Measurements from ENCODE around the gene MOV10.
A peak's percentile ranks its signal among the peaks of the same experiment; 100 is the strongest.

MOV10 gene

DNA sequence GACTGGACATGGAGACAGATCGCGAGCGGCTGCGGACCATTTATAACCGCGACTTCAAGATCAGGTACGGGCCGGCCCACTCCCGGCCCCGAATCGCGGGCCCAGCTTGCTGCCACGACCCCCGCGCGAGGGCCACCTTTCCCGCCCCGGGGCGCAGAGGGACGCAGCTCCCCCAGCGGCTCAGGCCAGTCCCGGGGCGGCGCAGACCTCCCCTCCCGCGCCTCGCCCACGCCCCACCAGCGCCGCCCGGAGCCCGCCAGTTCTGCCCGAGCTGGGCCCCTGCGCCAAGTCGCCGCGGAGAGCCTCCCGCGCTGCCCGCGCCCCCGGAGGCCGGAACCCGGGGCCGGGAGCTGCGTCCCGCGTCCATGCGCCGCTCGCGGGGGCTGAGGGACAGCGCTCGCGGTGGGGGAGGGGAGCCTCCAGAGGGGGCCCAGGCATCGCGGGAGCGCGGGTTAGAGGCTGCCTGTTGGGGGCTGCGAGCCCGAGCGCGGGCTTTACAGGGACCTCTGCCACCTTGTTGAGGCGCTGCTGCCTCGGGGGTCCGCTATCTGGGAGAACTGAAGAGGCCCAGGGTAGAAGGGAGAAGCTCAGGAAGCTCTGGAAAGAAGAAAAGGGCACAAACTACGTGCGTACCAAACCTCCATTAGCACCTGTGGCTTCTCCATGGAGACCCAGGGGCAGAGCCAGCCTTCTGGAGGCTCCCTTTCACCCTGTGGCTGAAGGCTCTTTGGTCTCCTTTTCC, 698 bp downstream of the MOV10 start:
- DNase-seq (ENCODE audit: low read depth in 2 of 2) = peak in 1 of 2 donors; percentile 10

DNA sequence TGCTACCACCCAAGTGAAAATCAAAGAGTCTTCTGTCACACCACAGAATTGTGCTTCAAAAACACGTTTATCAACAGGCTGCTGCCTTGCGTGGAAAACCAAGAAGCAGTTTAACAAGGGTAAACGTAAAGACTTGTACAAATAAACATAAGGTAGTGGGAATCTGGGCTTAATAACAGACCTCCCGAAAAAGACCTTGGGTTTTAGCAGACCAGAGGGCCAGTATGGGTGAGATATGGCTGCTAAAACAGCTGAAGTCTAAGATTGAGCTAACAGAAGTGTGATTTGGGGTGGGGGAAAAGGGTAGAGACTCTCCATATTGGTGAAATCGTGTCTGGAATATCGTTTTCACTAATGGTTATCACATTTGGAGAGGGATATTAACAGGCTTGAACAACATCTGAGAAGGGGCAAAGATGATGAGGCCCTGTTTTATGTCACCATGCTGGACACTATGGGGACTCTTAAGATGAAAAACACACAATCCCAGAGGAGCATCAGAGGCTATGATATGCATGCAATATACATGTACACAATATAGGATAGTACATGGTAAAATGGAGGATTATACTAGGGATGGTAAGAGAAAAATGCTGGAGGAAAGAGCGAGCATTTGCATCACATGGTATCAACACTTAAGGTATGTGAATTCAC, 1.4 kb downstream of the MOV10 start:
- DNase-seq (ENCODE audit: low read depth in 2 of 2) = no peak

DNA sequence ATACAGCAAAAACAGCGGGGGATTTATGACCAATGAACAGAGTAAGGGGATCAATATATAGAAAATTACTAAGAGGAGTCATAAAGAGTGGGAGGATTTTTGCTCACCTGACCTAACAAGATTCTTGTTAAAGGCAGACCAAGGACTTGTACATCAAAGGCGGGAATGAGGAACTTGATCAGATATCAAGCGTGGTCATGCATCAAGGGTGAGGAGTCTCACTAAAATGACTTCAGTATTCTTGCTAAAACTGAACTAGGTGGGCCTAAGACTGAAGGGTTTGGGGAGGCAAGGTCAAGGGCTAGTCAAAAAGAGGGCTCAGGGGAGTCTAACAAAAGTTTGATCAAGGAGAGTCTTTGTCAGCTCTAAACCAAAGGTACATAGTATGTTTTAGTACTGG, 2.1 kb downstream of the MOV10 start:
- DNase-seq (ENCODE audit: low read depth in 2 of 2) = no peak

DNA sequence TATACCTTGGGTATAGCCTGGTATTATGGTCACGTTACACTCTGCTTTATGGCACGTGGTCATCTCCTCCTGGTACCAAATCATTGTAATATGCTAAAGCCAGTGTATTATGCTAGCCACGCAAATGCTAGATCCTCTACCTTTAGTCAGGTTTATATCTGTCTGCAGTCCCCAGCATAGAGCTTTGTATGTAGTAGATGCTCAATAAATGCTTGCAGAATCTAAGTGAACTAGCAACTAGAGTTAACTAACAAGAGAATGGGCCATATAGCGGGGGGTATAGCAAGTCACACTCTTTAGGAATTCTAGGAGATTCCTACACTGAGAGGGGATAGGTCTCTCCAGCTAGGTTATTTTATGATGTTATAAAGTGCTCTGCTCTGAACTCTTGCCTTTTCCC, 3.0 kb downstream of the MOV10 start:
- DNase-seq (ENCODE audit: low read depth in 2 of 2) = no peak

DNA sequence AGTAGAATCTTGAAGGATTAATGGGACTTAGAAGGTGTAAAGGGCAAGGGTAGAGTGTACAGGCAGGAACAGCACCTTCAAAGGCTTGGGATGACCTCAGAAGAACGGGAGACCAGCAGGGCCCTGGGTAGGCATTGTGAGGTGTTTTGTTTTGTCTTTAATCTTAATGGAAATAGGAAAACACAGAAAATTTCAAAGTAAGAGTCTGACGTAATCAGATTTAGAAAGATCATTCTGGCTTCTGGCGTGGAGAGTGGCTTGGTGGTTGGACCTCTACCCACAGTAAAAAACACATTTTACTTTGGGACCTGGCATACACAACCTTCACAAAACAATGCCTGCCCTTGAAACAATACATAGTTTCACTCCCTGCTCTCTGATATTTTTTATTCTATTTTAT, 4.1 kb downstream of the MOV10 start:
- DNase-seq (ENCODE audit: low read depth in 2 of 2) = no peak

DNA sequence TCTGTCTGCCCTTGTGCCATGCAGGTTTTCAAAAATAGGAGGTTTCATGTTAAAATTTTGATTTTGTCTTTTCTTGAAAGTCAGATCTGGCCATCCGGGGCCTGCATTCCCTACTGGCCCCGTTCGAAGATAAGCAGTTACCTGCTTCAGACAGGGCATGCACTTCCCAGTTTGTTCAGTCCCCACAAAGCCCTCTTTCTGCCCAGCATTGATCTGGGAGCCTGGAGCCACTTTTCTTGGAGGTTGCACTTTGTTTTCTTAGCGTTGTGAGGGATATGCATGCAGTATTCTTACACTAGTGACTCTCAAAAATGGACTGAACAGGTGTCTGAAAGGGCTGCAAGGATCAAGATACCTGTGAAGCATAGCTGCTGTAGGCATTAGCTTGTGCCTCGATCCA, 11.5 kb downstream of the MOV10 start:
- no peak for DNase-seq (ENCODE audit: low read depth in 2 of 2)

DNA sequence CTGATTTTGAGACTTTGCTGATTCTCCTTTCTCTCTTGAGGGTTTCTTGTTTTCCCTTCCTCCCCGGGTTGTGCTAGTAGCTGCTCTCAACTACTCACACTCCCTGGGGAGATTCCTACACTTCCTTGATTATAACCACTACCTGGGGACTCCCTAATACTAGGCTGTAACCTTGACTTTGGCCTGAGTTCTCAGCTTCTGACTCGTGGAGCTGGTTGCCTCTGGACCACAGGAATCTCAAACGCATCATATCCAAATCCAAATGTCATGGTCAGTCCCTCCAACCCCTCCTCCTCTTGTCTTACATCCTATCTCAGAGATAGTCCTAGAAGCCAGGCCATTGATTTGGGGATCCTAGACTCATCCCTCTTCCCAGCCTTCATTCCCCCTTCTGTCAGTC, 12.0 kb downstream of the MOV10 start:
- no peak for DNase-seq (ENCODE audit: low read depth in 2 of 2)

DNA sequence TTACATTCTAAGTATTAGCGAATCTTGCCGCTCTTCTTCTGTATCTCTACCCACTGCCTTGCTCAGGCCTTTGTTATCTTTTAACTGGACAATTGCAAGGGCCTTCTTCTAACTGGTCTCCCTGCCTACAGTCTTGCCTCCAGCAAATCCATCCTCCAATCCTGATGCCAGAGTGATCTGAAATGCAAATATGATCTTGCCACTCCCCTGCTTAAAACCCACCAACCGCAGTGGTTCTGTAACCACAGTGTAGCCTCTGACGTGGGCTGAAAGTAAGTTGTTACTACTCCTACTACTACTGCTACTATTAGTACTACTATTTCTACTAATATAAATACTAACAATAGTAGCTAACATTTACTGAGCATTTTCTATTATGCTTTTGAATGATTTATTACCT, 12.4 kb downstream of the MOV10 start:
- no peak for DNase-seq (ENCODE audit: low read depth in 2 of 2)

DNA sequence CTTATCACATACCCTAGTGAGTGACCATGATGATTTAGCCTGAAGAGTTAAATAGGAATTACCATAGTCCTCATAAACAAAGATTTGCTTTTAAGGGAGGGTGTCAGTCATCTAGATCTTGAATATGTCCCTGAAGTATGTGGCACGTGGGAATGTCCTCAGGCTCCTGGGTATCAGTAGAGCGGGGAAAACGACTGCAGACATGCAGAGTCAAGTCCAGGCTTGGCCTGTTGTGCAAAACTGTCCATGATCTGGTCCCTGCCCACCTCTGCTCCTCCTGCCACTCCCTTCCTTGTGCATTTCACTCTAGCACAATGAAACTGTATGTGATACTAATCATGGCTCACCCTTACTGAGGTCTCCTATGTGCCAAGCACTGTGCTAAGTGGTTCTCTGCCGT, 12.9 kb downstream of the MOV10 start:
- no peak for DNase-seq (ENCODE audit: low read depth in 2 of 2)

DNA sequence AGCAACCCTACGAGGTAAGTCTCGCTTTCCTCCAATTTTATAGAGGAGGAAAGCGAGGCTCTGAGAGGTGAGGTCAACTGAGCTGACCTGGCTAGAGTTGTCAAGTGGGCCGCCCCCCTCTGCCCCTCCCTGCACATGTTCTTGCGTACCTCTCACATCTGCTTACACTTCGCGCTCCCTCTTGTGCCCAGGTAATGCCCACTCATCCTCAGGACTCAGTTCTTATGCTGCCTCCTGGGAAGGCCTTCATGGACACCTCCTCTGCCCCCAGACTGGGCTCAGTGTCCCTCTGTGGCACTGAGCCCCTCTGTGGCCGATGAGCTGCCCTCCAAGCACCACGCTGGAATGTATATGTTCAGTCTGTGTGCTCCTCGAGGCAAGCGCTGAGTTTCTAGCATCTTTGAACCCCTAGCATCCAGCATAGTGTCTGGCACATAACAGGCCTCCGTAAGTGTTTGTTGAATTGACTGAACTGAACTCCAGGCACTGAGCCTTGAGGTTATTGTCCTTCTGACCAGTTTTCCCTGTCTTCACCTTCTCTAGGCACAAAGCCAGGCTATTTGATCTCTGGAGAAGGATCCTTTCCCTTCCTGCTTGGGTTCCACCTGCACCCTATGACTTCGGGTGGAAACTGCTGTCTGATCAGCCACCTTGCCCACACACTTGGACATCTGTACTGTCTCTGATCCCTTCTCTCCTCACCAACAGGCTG, 13.5 kb downstream of the MOV10 start:
- DNase-seq (ENCODE audit: low read depth in 2 of 2) = no peak

DNA sequence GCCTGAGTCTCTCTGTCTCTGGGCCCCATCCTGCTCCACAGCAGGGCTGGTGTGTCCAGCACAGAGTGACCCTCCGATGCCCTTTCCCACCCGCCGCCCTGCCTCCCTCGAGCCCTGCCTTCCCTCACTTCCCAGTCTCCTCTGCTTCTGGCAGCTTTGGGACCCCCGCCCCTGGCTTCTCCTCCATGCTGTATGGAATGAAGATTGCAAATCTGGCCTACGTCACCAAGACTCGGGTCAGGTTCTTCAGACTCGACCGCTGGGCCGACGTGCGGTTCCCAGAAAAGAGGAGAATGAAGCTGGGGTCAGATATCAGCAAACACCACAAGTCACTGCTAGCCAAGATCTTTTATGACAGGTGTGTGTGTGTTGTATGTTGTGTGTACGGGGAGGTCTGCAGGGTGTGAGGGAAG, 14.3 kb downstream of the MOV10 start:
- DNase-seq (ENCODE audit: low read depth in 2 of 2) = no peak

DNA sequence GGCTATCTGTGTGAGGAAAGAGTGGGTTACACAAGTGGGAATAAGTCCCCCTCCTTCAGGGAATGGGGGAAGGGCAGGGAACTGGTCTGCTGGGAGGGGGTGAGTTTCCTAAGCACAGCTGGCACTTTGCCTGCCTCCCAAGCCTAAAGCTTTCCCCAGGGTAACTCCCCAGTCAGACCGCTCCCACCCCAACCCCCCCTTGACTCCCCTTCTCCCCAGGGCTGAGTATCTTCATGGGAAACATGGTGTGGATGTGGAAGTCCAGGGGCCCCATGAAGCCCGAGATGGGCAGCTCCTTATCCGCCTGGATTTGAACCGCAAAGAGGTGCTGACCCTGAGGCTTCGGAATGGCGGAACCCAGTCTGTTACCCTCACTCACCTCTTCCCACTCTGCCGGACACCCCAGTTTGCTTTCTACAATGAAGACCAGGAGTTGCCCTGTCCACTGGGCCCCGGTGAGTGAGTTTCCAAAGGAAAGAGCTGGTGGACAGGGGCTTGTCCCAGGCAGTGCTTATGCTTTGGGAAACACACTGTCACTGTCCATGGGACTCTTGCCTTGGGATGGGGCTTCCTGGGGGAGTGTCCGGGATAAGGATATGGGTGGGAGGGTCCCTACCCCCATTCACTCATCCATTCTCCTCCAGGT, 14.9 kb downstream of the MOV10 start:
- no peak for DNase-seq (ENCODE audit: low read depth in 2 of 2)

DNA sequence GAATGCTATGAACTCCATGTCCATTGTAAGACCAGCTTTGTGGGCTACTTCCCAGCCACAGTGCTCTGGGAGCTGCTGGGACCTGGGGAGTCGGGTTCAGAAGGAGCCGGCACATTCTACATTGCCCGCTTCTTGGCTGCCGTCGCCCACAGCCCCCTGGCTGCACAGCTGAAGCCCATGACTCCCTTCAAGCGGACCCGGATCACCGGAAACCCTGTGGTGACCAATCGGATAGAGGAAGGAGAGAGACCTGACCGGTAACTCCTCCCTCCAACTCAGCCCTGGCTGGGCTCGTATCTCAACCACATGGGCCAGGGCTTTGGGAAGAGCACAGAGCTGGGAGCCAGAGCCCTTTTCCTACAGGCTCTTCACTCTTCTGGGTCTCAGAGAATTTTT, 15.4 kb downstream of the MOV10 start:
- no peak for DNase-seq (ENCODE audit: low read depth in 2 of 2)

DNA sequence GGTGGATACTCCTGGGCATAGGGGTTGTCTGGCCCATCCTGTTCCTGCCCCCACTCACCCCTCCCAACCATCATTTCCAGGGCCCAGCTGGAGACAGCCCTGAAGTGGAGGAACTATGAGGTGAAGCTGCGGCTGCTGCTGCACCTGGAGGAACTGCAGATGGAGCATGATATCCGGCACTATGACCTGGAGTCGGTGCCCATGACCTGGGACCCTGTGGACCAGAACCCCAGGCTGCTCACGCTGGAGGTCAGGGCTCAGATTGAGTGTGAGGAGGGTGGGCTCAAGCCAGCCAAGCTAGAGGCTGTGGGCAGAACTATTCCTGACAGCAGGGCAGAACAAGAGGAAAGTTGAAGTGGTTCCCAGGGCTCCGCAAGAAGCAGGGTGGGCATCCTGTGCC, 18.2 kb downstream of the MOV10 start:
- DNase-seq (ENCODE audit: low read depth in 2 of 2) = no peak

DNA sequence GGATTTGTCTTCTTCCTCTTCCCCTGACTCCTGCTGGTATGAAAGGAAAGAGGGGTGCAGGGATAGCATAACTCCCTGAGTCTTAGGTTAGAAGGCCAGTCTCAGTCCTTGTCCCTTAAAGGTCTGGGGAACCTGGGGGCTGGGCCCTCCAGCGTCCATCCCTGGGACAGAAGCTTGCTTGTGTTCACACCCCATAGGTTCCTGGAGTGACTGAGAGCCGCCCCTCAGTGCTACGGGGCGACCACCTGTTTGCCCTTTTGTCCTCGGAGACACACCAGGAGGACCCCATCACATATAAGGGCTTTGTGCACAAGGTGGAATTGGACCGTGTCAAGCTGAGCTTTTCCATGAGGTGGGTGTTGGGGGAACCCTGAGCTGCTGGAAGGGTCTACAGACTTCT, 19.4 kb downstream of the MOV10 start:
- DNase-seq (ENCODE audit: low read depth in 2 of 2) = no peak

DNA sequence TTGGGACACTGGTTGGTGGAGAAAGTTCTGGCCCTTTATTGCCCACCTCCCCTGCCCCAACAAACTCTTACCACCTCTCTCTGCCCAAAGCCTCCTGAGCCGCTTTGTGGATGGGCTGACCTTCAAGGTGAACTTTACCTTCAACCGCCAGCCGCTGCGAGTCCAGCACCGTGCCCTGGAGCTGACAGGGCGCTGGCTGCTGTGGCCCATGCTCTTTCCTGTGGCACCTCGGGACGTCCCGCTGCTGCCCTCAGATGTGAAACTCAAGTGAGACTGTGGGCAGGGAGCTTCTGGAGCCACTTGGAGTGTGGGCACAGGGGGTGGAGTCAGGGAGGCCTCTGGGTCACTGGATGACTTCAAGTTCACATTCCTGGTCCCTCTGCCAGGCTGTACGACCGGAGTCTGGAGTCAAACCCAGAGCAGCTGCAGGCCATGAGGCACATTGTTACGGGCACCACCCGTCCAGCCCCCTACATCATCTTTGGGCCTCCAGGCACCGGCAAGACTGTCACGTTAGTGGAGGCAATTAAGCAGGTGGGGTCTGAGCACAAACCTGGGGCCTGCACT, 20.0 kb downstream of the MOV10 start:
- no peak for DNase-seq (ENCODE audit: low read depth in 2 of 2)

DNA sequence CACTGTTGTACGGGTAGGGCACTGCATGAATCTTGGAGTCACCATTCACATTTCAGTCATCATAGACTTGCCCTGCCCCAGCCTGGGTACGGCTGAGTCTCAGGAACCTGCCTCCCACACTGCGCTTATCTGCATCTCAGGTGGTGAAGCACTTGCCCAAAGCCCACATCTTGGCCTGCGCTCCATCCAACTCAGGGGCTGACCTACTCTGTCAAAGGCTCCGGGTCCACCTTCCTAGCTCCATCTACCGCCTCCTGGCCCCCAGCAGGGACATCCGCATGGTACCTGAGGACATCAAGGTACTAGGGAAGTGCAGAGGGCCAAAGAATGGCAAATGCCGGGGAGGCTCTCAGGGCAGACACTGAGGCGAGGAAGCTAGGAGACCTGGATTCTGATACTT, 20.8 kb downstream of the MOV10 start:
- no peak for DNase-seq (ENCODE audit: low read depth in 2 of 2)

DNA sequence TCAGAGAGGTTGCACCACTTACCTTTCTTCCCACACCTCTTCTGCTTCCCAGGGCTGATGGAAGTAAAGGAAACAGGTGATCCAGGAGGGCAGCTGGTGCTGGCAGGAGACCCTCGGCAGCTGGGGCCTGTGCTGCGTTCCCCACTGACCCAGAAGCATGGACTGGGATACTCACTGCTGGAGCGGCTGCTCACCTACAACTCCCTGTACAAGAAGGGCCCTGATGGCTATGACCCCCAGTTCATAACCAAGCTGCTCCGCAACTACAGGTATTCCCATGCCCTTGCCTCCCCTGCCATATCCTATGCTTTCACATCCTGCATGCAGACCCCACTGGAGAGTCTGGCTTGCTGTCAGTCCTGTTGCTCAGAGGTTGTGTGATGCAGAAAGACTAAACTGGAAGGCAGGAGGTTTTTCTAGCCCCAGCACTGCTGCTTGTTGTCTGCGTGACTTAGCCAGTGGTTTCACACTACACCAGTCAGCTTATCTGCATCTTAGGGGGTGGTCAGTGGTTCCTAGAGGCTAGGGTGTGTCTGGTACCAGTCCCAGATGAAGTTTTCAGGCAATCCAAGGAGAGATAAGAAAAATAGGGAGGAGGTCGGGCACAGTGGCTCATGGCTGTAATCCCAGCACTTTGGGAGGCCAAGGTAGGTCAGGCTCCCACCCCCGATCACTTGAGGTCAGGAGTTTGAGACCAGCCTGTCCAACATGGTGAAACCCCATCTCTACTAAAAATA, 22.3 kb downstream of the MOV10 start:
- no peak for DNase-seq (ENCODE audit: low read depth in 2 of 2)

DNA sequence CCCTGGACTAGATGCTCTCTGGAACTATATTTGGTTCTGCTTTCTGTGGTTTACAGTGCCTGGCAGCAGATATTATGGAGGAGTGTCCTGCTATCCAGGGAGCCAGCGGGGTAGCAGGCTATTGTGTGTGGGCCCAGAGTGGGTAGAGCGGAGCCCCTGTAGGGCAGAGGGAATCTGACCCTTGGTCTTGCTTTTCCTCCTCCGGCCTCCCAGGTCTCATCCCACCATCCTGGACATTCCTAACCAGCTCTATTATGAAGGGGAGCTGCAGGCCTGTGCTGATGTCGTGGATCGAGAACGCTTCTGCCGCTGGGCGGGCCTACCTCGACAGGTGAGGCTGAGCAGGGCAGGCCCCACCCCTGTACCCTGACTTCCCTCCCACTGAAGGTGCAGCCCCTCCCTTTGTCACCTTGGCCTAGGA, 23.3 kb downstream of the MOV10 start:
- no peak for DNase-seq (ENCODE audit: low read depth in 2 of 2)

DNA sequence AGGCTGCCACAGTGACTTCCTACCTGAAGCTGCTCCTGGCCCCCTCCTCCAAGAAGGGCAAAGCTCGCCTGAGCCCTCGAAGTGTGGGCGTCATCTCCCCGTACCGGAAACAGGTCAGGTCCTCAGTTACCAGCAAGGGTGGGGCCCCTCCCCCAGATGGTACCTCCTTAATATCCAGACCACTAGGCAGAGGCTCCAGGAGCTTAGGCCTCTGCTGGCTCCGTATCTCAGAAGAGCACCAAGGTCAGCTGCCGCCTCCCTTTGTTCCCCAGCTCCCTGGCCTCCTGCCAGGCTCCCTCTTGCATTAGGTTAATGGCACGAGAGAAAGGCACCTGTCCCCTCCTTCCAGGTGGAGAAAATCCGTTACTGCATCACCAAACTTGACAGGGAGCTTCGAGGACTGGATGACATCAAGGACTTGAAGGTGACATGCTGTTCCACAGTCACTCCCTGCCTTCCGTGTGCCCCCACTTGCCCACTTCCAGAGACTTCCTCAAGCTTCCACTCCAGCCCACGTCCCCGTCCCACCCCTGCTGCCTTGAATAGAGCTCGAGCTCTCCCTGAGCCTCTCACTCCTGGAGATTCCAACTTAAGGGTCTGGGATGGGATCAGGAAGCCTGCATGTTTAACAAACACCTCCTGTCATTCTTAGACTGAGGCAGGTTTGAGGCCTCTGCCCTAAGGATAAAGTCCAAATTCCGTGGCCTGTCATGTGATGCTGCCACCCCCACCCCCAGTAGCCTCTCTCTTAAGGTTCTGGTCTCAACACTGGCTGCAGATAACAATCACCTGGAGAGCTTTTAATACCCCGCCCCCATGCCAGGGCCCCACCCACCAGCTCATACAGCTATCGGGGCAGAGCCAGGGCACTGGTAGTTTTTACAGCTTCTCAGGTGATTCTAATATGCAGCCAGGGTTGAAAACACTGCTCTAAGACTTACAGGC, 24.2 kb downstream of the MOV10 start:
- DNase-seq (ENCODE audit: low read depth in 2 of 2) = no peak

Data from activated CD8-positive, alpha-beta memory T cell treated with anti-CD3 and anti-CD28 coated beads for 4 hours (primary cell).